Measurements from ENCODE around the gene COL6A6.

The COL6A6 gene

DNA sequence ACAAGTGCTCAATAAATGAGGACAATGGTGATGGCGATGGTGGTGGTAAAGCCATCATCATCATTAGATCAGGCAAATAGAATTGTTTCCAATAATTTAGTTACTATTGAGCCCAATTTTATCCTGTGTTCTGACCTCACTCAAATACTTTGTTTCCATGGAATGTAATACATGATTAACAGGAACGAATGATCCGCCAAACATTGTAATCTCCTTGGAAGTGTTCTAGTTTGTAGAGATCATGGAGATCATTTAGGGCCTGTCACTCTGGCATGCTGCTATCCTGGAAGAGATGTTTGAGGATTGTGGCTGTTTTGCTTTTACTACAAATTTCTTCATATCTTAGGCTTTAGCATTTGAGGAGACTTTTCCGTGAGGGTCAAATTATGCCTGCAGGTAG is 2.8 kb downstream of the COL6A6 start:
- H3K27ac ChIP-seq (replicated peaks), result no peak overlapping the region
- H3K4me3 ChIP-seq (replicated peaks; ENCODE audit: insufficient read depth, low read length), result no peak overlapping the region
- peaks cover 49% of the 10 kb centered on the region for H3K27me3 ChIP-seq (ENCODE audit: insufficient read depth, poor library complexity, severe bottlenecking)
- TF ChIP-seq, protein P1, sequence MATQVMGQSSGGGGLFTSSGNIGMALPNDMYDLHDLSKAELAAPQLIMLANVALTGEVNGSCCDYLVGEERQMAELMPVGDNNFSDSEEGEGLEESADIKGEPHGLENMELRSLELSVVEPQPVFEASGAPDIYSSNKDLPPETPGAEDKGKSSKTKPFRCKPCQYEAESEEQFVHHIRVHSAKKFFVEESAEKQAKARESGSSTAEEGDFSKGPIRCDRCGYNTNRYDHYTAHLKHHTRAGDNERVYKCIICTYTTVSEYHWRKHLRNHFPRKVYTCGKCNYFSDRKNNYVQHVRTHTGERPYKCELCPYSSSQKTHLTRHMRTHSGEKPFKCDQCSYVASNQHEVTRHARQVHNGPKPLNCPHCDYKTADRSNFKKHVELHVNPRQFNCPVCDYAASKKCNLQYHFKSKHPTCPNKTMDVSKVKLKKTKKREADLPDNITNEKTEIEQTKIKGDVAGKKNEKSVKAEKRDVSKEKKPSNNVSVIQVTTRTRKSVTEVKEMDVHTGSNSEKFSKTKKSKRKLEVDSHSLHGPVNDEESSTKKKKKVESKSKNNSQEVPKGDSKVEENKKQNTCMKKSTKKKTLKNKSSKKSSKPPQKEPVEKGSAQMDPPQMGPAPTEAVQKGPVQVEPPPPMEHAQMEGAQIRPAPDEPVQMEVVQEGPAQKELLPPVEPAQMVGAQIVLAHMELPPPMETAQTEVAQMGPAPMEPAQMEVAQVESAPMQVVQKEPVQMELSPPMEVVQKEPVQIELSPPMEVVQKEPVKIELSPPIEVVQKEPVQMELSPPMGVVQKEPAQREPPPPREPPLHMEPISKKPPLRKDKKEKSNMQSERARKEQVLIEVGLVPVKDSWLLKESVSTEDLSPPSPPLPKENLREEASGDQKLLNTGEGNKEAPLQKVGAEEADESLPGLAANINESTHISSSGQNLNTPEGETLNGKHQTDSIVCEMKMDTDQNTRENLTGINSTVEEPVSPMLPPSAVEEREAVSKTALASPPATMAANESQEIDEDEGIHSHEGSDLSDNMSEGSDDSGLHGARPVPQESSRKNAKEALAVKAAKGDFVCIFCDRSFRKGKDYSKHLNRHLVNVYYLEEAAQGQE (IDR thresholded peaks at IDR 0.05; ENCODE audit: insufficient replicate concordance, low read depth), result no peak
- TF ChIP-seq SPI1 (IDR thresholded peaks at IDR 0.05; ENCODE audit: borderline replicate concordance, low read depth) (no peak), POLR2AphosphoS5 (IDR thresholded peaks at IDR 0.05; ENCODE audit: low read depth) (no peak), GABPA (IDR thresholded peaks at IDR 0.05; ENCODE audit: low read depth) (no peak)
- TF ChIP-seq, protein P2, sequence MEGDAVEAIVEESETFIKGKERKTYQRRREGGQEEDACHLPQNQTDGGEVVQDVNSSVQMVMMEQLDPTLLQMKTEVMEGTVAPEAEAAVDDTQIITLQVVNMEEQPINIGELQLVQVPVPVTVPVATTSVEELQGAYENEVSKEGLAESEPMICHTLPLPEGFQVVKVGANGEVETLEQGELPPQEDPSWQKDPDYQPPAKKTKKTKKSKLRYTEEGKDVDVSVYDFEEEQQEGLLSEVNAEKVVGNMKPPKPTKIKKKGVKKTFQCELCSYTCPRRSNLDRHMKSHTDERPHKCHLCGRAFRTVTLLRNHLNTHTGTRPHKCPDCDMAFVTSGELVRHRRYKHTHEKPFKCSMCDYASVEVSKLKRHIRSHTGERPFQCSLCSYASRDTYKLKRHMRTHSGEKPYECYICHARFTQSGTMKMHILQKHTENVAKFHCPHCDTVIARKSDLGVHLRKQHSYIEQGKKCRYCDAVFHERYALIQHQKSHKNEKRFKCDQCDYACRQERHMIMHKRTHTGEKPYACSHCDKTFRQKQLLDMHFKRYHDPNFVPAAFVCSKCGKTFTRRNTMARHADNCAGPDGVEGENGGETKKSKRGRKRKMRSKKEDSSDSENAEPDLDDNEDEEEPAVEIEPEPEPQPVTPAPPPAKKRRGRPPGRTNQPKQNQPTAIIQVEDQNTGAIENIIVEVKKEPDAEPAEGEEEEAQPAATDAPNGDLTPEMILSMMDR (IDR thresholded peaks at IDR 0.05; ENCODE audit: insufficient read depth, low read length), result no peak
- DNase-seq (ENCODE audit: low read depth in 1 of 2, low spot score in 1 of 2), result no peak

DNA sequence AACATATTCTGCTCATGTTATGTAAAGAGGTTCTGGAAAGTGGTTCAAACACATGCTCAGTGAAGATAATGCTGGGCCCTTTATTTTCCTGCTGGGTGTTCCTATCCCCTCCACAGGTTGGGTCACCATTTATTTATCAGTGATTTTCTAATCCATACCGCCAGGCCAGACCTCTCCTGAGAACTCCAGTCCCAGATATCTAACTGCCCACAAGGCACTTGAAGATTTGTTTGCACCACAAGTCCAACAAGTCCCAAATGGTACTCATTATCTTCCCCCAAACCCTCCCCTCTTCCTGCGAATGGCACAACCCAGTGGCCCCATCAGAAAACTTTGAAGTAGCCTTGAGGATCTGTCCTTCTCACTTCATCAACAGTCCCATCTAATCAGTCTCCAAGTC is 5.4 kb downstream of the COL6A6 start:
- no peak overlapping the region for H3K27ac ChIP-seq (replicated peaks)
- peaks cover 30% of the 10 kb centered on the region for H3K27me3 ChIP-seq (ENCODE audit: insufficient read depth, poor library complexity, severe bottlenecking)
- TF ChIP-seq GABPA (IDR thresholded peaks at IDR 0.05; ENCODE audit: low read depth) (no peak), SPI1 (IDR thresholded peaks at IDR 0.05; ENCODE audit: borderline replicate concordance, low read depth) (no peak), POLR2AphosphoS5 (IDR thresholded peaks at IDR 0.05; ENCODE audit: low read depth) (no peak)
- TF ChIP-seq, protein P1 (IDR thresholded peaks at IDR 0.05; ENCODE audit: insufficient replicate concordance, low read depth), result no peak
- TF ChIP-seq, protein P2 (IDR thresholded peaks at IDR 0.05; ENCODE audit: insufficient read depth, low read length), result no peak
- H3K4me3 ChIP-seq (replicated peaks; ENCODE audit: insufficient read depth, low read length), result no peak overlapping the region
- DNase-seq (ENCODE audit: low read depth in 1 of 2, low spot score in 1 of 2), result no peak

DNA sequence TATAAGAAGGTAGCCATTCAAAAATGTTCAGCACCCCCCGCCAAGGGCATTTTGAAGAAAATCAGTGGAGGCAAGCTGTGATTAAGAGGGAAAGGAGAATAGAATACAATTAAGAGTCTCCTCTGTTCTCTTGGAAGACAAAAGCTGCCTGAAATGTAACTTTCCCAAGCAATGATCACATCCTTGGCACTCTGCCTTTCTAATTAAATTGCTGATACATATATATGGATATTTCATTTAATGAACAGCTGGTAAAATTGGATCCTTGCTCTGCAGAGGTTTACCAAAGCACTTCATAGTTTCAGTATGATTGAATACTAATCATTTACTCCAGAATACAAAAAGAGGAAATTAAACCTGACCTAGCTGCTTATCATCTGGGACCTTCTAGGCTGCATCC is 10.4 kb downstream of the COL6A6 start:
- Histone ChIP-seq H3K27ac (replicated peaks) (no peak overlapping the region), H3K4me3 (replicated peaks; ENCODE audit: insufficient read depth, low read length) (no peak overlapping the region), H3K27me3 (ENCODE audit: insufficient read depth, poor library complexity, severe bottlenecking) (peaks cover 6% of the 10 kb centered on the region)
- no peak for TF ChIP-seq SPI1 (IDR thresholded peaks at IDR 0.05; ENCODE audit: borderline replicate concordance, low read depth)
- TF ChIP-seq, protein P2 (IDR thresholded peaks at IDR 0.05; ENCODE audit: insufficient read depth, low read length), result no peak
- no peak for TF ChIP-seq GABPA (IDR thresholded peaks at IDR 0.05; ENCODE audit: low read depth)
- no peak for TF ChIP-seq POLR2AphosphoS5 (IDR thresholded peaks at IDR 0.05; ENCODE audit: low read depth)
- TF ChIP-seq, protein P1 (IDR thresholded peaks at IDR 0.05; ENCODE audit: insufficient replicate concordance, low read depth), result no peak
- no peak for DNase-seq (ENCODE audit: low read depth in 1 of 2, low spot score in 1 of 2)
